Measurements from ENCODE around the gene ADGRG3. TPM values are rescaled to one million over a fixed set of nuclear protein-coding genes. Genes with fewer than 3 reads are reported as not detected.

The ADGRG3 gene
- total RNA-seq, 1 experiment from 2014 or later: 0.46 TPM

DNA sequence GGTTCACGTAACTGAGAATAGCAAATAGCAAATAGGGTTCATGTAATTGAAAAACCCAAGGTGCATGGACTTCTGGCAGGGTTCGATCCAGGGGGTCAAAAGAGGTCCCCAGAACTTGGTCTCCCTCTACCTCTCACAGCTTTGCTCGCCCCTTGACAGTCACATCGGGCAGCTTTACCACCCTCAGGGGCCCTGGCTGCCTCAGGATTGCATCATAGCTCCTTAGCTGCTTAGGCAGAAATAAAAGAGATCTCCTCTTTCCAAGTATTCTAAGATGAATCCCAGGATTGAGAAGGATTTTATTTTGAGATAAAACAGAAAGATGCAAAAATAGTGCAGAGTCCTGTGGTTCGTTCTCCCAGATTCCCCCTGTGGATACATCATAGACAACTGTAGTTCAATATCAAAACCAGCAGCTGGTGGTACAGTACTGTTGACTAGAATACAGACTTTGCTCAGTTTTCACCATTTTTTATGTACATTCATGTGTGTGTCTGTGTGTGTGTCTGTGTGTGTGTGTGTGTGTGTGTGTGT is 12.8 kb downstream of the ADGRG3 start:
- Histone ChIP-seq H2BK12ac (ENCODE audit: insufficient read length, low read depth, low read length) (no peak overlapping the region), H3K9me3 (ENCODE audit: control insufficient read depth, low read depth, low read length) (no peaks in the 10 kb centered on the region), H3K79me2 (ENCODE audit: insufficient read depth, low read length) (no peaks in the 10 kb centered on the region), H3K9ac (ENCODE audit: extremely low read depth, insufficient read length, low read length) (no peak overlapping the region), H3K79me1 (ENCODE audit: insufficient read depth, low read depth, low read length, poor library complexity, severe bottlenecking) (no peaks in the 10 kb centered on the region), H3K18ac (ENCODE audit: insufficient read length, low read depth, low read length) (no peak overlapping the region), H3K56ac (ENCODE audit: insufficient read length, low read depth, low read length) (no peak overlapping the region), H2AFZ (ENCODE audit: low read length) (no peak overlapping the region), H3K23me2 (ENCODE audit: insufficient read length, low read depth, low read length, poor library complexity, severe bottlenecking) (no peaks in the 10 kb centered on the region), H2BK120ac (ENCODE audit: low read depth, low read length, poor library complexity, severe bottlenecking) (no peak overlapping the region), H2AK5ac (ENCODE audit: insufficient read length, low read length) (no peak overlapping the region), H3K14ac (ENCODE audit: insufficient read depth, low read length) (no peak overlapping the region), H3K4me2 (ENCODE audit: insufficient read depth, insufficient read length, low read length) (no peak overlapping the region), H3K27me3 (ENCODE audit: insufficient read depth, low read length) (no peaks in the 10 kb centered on the region), H4K20me1 (ENCODE audit: control insufficient read depth, insufficient read depth, insufficient read length) (no peaks in the 10 kb centered on the region), H3K23ac (ENCODE audit: insufficient read length, low read depth, low read length) (no peak overlapping the region), H4K5ac (ENCODE audit: insufficient read length, low read depth, low read length) (no peak overlapping the region), H3K4me1 (ENCODE audit: insufficient read depth, low read length) (no peaks in the 10 kb centered on the region; the same call in 1 of the 2 replicates), H4K8ac (replicated peaks; ENCODE audit: insufficient read length, low read depth, low read length) (no peak overlapping the region), H2BK20ac (ENCODE audit: low read depth, low read length, poor library complexity, severe bottlenecking) (no peak overlapping the region), H3K4ac (ENCODE audit: low read depth, low read length) (no peak overlapping the region), H4K91ac (ENCODE audit: insufficient read length, low read depth, low read length) (no peak overlapping the region), H2BK5ac (ENCODE audit: insufficient read length, low read length) (no peak overlapping the region), H3T11ph (ENCODE audit: low read length) (no peak overlapping the region), H3K27ac (ENCODE audit: insufficient read length, low read depth, low read length) (no peak overlapping the region), H2BK15ac (ENCODE audit: low read depth, low read length) (no peak overlapping the region)
- WGBS (ENCODE audit: extremely low coverage, insufficient read length, low lambda C conversion rate): no CpG with 5 or more reads among the region's 5 CpGs
- DNase-seq: no peak
- Mint-ChIP-seq H3K4me3 (no peak overlapping the region), H3K27ac (no peak overlapping the region), H3K9me3 (no peaks in the 10 kb centered on the region), H3K36me3 (ENCODE audit: insufficient read depth in 1 of 3, low read depth in 3 of 3) (no peaks in the 10 kb centered on the region), H3K27me3 (ENCODE audit: low read depth) (peaks cover 8% of the 10 kb centered on the region), H3K4me1 (peaks cover 2 to 40% of the 10 kb centered on the region in 2 experiments)
- TF ChIP-seq, protein P1, sequence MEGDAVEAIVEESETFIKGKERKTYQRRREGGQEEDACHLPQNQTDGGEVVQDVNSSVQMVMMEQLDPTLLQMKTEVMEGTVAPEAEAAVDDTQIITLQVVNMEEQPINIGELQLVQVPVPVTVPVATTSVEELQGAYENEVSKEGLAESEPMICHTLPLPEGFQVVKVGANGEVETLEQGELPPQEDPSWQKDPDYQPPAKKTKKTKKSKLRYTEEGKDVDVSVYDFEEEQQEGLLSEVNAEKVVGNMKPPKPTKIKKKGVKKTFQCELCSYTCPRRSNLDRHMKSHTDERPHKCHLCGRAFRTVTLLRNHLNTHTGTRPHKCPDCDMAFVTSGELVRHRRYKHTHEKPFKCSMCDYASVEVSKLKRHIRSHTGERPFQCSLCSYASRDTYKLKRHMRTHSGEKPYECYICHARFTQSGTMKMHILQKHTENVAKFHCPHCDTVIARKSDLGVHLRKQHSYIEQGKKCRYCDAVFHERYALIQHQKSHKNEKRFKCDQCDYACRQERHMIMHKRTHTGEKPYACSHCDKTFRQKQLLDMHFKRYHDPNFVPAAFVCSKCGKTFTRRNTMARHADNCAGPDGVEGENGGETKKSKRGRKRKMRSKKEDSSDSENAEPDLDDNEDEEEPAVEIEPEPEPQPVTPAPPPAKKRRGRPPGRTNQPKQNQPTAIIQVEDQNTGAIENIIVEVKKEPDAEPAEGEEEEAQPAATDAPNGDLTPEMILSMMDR (conservative IDR thresholded peaks at IDR 0.05): no peak
